ENCODE data around the gene SLC39A13.

SLC39A13 gene

DNA sequence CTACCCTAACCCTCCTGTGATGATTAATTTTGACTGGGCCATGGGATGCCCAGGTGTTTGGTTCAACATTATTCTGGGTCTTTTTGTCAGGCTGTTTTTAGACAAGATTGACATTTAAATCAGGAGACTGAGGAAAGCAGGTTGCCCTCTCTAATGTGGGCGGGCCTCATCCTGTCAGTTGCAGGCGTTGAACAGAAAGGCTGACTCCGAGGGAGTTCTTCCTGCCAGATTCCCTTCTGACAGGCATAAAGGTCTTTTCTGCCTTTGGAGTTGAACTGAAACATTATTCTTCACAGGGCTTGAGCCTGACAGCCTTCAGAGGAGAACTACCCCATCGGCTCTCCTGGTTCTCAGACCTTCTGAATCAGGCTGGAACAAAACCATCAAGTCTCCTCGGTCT is 22.1 kb downstream of the SLC39A13 start:
- DNase-seq (ENCODE audit: low spot score), result no peak

DNA sequence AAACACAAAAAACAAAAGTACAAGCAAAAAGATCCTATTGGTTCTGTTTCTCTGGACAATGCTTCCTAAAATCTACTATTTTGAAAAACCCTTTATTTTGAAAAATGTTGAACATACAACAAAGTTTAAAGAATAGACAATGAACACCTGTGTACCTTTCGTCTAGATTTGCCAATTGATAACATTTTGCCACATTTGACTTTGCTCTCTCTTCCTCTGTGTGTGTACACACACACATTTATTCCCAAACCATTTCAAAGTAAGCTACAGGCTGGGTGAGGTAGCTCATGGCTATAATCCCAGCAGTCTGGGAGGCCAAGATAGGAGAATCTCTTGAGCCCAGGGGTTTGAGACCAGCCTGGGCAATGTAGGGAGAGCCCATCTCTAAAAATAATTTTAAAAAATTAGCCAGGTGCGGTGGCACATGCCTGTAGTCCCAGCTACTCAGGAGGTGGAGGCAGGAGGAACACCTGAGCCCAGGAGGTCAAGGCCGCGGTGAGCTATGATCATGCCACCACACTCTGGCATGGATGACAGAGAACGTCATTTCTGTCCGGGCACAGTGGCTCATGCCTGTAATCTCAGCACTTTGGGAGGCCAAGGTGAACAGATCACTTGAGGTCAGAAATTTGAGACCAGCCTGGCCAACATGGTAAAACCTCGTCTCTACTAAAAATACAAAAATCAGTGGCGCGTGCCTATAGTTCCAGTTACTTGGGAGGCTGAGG is 23.1 kb downstream of the SLC39A13 start:
- DNase-seq (ENCODE audit: low spot score), result no peak

DNA sequence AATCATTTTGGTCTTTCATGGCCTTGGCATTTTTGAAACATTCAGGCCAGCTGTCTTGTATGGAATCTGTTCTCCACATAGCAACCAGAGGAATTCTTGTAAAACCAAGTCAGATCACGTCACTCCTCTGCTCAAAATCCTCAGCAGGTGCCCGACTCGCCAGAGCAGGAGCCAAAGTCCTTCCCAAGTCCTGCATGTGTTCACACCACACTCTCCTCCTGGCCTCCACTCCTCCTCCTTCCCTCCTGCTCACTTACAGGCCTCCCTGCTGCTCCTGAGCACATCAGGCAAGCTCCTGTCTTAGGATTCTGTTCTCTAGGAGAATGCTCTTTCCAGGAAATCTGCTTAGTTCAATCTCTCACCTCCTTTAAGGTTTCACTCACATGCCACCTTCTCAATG is 24.8 kb downstream of the SLC39A13 start:
- no peak for DNase-seq (ENCODE audit: low spot score)

DNA sequence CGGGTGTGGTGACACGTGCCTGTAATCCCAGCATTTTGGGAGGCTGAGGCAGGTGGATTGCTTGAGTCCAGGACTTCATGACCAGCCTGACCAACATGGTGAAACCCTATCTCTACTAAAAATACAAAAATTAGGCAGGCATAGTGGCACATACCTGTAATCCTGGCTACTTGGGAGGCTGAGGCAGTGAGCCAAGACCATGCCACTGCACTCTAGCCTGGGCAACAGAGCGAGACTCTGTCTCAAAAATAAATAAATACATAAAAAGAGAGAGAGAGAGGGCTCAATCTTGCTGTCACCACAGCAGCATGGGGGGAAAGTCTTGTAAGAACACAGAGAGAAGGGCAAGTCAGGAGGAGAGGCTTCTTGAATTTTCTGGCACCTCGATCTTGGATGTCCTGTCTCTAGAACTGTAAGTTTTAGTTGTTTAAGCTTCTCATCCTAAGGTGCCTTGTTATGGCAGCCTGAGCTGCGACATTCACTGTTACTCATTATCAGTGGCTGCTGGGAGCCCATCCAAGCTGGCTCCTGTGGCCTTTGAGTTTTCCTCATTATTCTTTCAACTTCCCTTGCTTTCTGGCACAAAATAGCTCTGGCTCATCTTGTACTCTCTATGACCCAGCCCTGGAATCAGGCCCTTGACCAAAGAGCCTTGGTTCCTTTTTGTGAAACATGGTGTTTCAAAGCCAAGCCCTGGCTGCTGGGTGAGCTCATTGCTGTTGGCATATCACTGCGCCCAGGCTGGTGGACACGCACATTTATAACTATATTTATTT is 25.8 kb downstream of the SLC39A13 start:
- DNase-seq (ENCODE audit: low spot score), result peak; percentile 44

DNA sequence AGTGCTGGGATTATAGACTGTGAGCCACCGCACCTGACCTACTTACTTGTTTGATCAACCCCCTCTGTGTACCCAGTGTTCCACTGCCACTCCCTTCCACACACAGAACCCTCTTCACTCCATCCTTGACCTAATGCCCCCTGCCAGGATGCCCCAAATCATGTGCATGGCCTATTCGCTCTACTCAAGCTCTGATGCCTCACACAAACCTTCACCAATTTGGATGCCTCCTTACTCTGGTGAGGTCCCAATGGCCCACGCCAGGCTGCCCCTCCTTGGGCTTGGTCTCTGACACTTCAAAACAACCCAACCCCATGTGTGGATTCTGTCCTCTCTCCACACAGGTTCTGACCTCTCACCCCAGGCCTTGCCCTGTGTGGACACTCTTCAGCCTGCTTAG is 27.3 kb downstream of the SLC39A13 start:
- no peak for DNase-seq (ENCODE audit: low spot score)

DNA sequence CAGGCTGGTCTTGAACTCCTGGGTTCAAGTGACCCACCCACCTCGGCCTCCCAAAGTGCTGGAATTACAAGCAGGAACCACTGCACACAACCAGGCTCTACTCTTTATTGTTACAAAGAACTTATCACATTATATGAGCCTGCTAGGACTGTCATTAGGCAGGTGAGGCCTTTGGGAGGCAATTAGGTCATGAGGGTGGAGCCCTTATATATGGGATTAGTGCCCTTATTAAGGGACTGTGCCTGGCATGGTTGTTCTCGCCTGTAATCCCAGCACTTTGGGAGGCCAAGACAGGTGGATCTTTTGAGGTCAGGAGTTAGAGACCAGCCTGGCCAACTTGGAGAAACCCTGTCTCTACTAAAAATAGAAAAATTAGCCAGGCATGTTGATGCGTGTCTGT is 28.3 kb downstream of the SLC39A13 start:
- DNase-seq (ENCODE audit: low spot score), result no peak

DNA sequence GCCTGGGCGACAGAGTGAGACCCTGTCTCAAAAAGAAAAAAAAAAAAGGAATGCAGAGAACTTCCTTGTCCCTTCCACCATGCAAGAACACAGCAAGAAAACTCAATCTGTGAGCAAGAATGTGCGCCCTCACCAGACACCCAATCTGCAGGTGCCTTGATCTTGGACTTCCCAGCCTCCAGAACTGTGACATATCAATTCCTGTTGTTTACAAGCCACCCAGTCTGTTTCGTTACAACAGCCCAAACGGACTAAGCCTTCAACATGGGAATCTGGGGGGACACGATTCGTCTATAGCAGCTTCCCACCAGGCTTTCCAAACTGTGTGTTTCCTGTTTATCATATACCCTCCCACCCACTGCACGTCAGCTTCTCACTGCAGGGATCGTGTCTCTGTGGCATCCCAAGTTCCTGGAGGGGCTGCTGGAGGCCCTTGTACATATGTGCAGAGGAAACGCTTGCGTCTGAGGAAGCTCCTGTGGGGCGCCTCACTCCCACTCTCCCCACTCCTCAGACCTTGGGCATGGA is 28.9 kb downstream of the SLC39A13 start:
- DNase-seq (ENCODE audit: low spot score), result no peak

DNA sequence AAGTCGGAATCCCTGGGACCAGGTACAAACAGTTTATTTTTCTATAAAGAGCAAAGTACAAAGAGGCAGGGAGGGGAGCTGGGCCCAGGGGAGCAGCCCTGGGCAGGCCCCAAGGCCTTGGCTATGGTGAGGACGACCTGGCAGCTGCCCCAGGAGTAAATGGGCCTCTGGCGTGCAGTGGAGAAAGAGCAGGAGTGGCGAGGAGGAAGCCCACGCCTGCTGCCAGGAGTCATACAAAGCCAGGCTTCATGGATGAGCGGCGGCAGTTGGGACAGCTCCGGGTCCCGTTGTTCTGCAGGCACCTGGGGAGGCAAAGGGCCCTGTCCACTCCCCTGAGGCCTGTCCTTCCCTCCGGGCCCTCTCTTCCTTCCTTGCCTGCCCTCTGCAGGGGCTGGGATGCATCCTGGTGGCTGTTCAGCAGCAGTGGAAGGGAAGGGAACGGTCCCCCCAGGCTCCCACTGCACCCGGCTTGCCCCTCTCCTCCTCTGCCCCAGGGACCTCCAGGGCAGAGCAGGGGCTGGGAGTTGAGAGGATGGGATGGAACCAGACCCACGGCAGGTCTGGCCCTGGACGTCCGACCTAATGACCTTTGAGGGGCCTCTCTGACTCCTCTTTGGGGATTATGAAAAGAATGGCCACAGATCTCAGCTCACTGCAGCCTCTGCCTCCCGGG is 29.5 kb downstream of the SLC39A13 start:
- DNase-seq (ENCODE audit: low spot score), result no peak

DNA sequence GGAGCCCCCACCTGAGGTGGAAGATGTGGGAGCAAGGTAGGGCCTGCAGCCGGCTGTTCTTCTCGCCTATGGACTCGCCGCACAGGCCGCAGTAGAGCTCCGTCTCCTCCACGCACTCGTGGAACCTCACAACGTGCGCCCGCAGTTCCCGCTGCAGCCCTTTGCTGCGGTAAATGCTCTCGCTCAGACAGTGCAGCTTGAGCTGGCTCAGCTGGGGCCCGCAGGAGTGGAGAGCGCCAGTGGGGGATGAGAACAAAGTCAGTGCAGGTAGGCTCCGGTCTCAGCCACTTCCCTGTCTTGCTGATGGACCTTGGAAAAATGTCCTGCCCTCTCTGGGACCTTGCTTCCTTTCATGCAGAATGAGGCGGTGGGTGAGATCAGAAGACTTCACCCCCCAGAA is 30.3 kb downstream of the SLC39A13 start:
- DNase-seq (ENCODE audit: low spot score), result no peak

DNA sequence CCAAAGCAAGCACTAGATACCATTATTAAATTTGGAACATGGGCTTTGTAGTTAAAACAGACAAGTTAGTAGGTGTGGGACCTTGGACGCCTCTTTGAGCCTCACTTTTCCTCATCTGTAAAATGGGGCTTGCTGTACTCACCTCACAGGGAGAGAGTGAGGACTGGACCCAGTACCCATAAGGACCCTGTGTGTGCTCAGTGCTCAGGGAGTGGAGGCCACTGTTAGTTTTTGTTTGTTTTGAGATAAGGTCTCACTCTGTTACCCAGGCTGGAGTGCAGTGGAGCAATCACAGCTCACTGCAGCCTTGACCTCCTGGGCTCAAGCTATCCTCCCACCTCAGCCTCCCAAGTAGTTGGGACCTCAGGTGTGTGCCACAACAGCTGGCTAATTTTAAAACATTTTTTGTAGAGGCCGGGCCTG is 31.7 kb downstream of the SLC39A13 start:
- DNase-seq (ENCODE audit: low spot score), result no peak

DNA sequence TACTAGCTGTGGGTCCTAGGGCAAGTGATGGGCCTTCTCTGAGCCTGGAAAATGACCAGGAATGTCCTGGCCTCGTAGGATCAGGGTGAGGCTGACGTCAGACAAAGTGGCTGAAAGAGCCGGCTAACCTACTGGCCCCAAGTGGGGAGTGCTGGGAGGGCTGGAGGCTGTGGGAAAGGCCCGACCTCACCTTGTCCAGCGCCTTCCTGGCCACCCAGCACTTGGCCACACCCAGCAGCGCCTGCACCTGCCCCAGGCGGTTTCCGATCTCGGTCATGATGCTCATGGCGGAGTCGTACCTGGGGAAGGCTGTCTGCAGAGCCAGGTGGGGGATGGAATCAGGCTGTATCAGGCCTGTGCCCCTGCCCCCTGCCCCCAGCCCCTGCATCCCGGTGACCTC is 33.0 kb downstream of the SLC39A13 start:
- DNase-seq (ENCODE audit: low spot score), result no peak

DNA sequence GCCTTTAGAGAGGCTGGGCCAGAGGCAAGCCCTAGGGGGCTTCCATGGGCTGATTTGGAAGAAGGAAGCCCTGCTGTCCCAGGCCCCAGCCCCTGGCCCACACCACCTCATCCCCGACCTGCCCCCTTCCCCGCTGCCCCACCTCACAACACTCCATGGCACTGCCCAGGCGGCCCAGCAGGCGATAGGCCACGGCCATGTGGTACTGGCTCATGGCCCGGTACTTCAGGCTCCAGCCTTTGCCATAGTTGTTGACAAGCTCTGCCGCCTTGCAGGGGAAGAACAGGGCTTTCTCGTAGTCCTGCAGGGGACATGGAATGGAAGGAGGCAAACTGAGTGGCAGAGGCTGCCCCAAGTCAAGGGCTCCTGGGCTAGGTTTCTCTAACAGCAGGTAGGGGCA is 34.1 kb downstream of the SLC39A13 start:
- peak; percentile 38 for DNase-seq (ENCODE audit: low spot score)

DNA sequence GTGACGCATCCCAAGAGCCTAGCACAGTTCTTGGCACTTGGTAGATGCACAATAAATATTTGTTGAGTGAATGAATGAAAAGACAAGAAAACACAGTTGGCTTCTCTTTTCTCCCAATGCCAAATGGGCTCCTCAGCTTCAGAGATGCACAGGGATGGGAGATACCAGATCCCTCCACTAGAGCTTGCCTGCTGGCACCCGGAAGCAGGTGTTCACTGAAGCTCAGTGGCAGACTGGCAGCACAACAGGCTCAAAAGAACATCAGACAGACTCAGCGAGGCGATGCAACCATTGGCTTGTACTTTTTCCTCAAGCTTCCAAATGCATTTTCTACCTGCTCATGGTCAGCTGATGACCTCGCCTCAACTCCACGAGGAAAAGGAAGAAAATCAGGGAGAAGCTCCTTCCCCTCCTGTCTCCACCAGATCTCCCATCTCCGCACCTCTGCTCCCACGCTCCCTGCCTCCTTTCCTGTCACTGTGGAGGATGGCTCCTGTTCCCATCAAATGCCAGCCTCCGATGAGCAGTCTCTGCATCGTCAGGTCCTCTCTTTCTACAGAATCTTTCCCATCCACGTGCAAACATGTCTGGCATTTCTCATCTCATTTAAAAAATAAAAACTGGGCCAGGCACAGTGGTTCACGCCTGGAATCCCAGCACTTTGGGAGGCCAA is 34.8 kb downstream of the SLC39A13 start:
- DNase-seq (ENCODE audit: low spot score), result no peak

DNA sequence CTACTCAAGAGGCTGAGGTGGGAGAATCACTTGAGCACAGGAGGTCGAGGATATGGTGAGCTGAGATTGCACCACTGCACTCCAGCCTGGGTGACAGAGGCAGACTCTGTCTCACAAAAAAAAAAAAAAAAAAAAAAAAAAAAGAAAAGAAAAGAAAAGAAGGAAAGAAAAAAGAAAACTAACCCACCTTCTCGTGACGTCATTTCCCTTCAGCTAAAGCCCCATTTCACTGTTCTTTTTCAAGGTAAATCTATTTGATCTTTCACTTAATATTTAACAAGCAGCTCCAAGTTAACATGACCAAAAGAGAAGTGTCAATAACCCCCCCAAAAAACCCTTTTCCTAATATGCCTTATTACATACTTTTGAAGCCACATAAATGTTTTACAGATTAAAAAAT is 35.4 kb downstream of the SLC39A13 start:
- no peak for DNase-seq (ENCODE audit: low spot score)

DNA sequence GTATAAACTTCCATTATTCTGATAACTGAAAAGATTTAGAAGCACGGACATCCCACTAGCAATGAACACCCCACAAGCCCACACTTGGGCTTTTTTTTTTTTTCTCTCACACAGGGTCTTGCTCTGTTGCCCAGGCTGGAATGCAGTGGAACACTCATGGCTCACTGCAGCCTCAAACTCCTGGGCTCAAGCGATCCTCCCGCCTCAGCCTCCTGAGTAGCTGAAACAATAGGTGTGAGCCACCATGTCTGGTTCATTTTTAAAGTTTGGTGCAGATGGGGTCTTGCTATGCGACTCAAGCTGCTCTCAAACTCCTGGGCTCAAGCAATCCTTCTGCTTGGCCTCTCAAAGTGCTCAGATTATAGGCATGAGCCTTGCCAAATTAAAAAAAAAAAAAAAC is 37.5 kb downstream of the SLC39A13 start:
- DNase-seq (ENCODE audit: low spot score), result no peak

DNA sequence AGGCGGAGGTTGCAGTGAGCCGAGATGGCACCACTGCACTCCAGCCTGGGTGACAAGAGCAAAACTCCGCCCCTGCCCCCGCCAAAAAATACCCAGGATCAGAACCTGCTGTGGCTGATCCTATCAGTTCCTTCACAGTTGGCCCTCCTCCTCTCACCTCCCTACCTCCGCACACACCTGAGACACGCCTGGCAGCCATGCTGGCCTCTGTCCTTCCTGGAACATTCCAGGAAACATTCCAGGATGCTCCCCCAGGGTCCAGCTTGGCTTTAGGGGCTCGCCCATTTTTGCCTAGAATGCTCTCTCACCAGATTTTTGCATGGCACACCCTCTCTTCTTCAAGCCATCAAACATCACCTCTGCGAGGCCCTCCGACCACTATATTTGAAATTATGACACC is 38.4 kb downstream of the SLC39A13 start:
- DNase-seq (ENCODE audit: low spot score), result no peak

DNA sequence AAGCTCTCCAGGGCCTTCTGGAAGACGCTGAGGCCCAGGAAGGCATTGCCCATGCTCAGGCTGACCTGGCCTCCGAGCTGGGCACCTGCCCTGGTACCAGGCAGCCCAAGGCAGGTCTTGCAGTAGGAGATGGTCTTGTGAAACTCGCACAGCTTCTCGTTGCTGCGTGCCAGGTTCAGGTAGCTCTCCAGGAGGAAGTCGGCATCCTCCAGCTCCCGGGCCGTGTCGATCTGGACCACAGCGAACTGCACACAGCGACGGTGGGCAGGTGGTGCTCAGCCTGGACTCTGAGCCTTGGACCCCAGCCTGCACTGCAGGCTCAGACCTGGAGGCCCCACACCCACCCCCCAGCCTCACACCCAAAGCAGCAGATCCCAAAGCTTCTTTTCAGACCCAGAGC is 39.5 kb downstream of the SLC39A13 start:
- DNase-seq (ENCODE audit: low spot score), result no peak

DNA sequence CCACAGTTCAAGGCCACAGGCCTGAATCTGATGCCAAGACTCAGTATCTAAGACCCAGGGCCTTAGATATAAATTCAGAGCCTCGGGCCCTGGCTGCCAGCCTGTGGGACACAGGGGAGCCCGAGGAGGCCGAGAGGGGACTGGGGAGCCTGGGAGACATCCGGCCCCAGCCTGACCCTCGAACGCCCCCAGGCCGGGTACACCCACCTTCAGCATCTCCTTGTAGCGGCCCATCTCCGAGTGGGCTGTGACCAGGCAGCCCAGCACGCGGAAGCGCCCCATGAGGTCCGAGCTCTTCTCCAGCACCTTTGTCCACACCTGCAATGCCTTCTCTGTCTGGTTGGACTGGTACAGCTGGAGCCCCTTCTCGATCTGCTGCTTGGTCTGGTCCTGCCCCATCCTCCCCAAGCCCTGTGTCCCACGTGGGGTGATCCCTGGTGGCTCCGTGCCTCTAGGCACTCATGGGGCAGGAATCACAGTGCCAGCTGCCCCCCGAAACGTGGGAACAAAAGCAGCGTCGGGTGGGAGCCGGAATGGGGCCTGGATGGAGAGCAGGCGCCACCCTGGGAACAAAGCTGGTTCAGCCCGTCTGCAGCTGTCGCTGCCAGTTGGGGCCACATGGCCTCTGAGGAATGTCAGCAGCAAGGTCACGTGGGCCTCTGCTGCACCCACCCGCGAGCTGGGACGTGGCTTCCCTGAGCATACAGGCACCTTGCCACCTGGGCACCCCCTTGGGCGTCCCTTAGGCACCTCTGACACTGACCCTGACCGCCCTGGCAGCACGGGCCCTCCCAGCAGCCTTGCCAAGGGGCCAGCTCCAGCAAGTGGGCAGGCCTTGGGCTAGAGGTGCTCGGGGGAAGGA is 40.4 kb downstream of the SLC39A13 start, which contains the start of gene RAPSN:
RAPSN (minus strand) TSS at position 571 of the 862 bp plus-strand sequence; CDS start at position 399, 172 bp downstream.
- DNase-seq (ENCODE audit: low spot score), result no peak

DNA sequence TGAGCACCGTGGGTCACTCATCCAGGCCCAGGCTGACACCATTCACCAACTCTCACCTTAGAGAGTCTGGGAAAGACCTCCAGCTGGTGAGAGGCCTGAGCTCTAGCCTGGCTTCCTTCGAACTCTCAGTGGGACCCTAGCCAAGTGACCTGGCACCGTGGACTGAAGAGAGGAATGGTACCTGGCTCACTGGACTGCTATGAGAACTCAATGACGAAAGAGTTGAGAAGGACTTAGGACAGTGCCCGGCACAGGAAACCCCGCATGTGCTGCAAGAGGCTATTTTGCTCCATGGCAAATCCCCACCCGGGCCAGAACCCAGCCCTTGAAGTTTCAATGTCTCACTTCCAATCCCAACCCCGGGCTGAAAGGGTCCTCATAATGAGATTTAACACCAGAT is 41.2 kb downstream of the SLC39A13 start:
- no peak for DNase-seq (ENCODE audit: low spot score)

DNA sequence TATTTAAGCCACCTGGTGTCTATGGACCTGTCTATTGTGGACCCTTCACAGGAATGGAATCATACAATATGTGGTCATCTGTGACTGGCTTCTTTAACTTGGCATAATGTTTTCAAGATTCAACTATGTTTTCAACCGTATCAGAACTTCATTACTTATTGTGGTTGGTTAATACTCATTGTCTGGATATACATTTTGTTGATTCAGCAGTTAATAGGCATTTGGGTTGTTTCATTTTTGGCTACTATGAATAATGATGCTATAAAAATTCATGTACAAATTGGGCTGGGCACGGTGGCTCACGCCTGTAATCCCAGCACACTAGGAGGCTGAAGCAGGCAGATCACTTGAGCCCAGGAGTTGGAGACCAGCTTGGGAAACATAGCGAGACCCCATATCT is 43.0 kb downstream of the SLC39A13 start:
- no peak for DNase-seq (ENCODE audit: low spot score)

DNA sequence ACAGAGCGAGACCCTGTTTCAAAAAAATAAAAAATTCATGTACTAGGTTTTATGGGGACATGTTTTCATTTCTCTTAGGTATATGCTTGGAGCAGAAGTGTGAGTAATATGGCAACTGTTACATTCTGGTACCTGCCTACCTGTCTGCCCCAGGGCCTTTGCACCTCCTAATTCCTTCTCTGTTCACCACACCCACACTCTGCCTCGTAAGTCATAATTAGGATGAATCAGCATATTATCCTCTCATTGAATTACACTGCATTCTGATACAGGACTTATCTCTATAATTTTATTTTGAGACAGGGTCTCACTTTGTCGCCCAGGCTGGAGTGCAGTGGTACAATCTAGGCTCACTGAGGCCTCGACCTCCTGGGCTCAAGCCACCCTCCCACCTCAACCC is 43.6 kb downstream of the SLC39A13 start:
- DNase-seq (ENCODE audit: low spot score), result no peak
